NCI-H748 (cell line): ENCODE results near the gene OR9A2.
"Not testable (repeated sequence)": the region's sequence is repeated elsewhere in the genome, so short reads cannot be mapped to it uniquely, and the experiment has no call there.

ENCODE experiments used
- DNase-seq: peaks from one replicate; lab custom pipeline; 2025; ENCODE audit not compliant: unreplicated experiment; lab: John Stamatoyannopoulos, UW

OR9A2 gene

GRCh38 chr7:142978402-142978801 lies 48.5 kb downstream of the OR9A2 start:
- DNase-seq, result not testable (repeated sequence)
